Measurements from ENCODE around the gene LCNL1.

DNA sequence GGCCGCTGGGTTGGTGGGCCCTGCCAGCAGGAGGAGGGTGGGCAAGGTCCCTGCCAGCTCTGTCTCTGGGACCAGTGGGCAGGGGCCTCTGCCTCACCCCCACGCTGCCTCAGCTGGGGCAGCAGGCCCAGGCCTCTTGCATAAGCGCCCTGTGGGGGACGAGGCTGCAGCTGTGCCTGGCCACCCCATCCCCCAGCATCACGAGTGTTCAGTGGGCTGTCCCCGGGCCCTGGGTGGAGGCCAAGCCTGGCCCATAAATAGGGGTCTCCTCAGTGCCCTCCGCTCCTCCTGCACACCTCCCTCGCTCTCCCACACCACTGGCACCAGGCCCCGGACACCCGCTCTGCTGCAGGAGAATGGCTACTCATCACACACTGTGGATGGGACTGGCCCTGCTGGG, 5.6 kb upstream of the LCNL1 start, which contains the start of gene PTGDS:
- TF ChIP-seq, protein P1, sequence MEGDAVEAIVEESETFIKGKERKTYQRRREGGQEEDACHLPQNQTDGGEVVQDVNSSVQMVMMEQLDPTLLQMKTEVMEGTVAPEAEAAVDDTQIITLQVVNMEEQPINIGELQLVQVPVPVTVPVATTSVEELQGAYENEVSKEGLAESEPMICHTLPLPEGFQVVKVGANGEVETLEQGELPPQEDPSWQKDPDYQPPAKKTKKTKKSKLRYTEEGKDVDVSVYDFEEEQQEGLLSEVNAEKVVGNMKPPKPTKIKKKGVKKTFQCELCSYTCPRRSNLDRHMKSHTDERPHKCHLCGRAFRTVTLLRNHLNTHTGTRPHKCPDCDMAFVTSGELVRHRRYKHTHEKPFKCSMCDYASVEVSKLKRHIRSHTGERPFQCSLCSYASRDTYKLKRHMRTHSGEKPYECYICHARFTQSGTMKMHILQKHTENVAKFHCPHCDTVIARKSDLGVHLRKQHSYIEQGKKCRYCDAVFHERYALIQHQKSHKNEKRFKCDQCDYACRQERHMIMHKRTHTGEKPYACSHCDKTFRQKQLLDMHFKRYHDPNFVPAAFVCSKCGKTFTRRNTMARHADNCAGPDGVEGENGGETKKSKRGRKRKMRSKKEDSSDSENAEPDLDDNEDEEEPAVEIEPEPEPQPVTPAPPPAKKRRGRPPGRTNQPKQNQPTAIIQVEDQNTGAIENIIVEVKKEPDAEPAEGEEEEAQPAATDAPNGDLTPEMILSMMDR (optimal IDR thresholded peaks at IDR 0.05 in 1 of 3, IDR thresholded peaks at IDR 0.05 in 1 of 3, conservative IDR thresholded peaks at IDR 0.05 in 1 of 3; ENCODE audit: extremely low read depth in 1 of 3, insufficient read depth in 2 of 3, low read length in 3 of 3) = no peak
- TF ChIP-seq EZH2 (IDR thresholded peaks at IDR 0.05; ENCODE audit: low read length) = no peak
